GM10847 (cell line): Measurements from ENCODE around the gene C2CD3.

ENCODE experiments used
- POLR2A ChIP-seq: IDR thresholded peaks from 2 replicates; pipeline ENCODE4 v1.6.1; 2011; ENCODE audit not compliant: insufficient read length; ENCODE audit errors: extremely low read depth

Gene C2CD3

GRCh38 chr11:74092425-74092824 is 78.4 kb downstream of the C2CD3 start:
- no peak for TF ChIP-seq POLR2A

- TF ChIP-seq POLR2A = no peak
Observed at GRCh38 chr11:74091549-74091948, 79.3 kb downstream of the C2CD3 start.

GRCh38 chr11:74090701-74091100 is 80.1 kb downstream of the C2CD3 start:
- no peak for TF ChIP-seq POLR2A

GRCh38 chr11:74086242-74086884 is 84.4 kb downstream of the C2CD3 start:
- TF ChIP-seq POLR2A = no peak

GRCh38 chr11:74085542-74085892 is 85.3 kb downstream of the C2CD3 start:
- no peak for TF ChIP-seq POLR2A

GRCh38 chr11:74084796-74085541 is 85.8 kb downstream of the C2CD3 start:
- no peak for TF ChIP-seq POLR2A

- TF ChIP-seq POLR2A = no peak
Observed at GRCh38 chr11:74081428-74081827, 89.4 kb downstream of the C2CD3 start.

- TF ChIP-seq POLR2A = no peak
Observed at GRCh38 chr11:74077193-74077592, 93.6 kb downstream of the C2CD3 start.

- no peak for TF ChIP-seq POLR2A
Observed at GRCh38 chr11:74072721-74073120, 98.1 kb downstream of the C2CD3 start.

GRCh38 chr11:74072286-74072685 is 98.5 kb downstream of the C2CD3 start:
- no peak for TF ChIP-seq POLR2A

GRCh38 chr11:74070723-74071492 is 99.9 kb downstream of the C2CD3 start:
- TF ChIP-seq POLR2A = no peak

- no peak for TF ChIP-seq POLR2A
Observed at GRCh38 chr11:74069146-74070046, 101.4 kb downstream of the C2CD3 start.

- TF ChIP-seq POLR2A = no peak
Observed at GRCh38 chr11:74057249-74058151, 113.3 kb downstream of the C2CD3 start.

- TF ChIP-seq POLR2A = no peak
Observed at GRCh38 chr11:74055938-74056337, 114.9 kb downstream of the C2CD3 start.
